Frontal cortex (tissue), 4 donors: ENCODE results near the gene ZNF69. TPM values are rescaled to one million over a fixed set of nuclear protein-coding genes. Genes with fewer than 3 reads are reported as not detected.
A peak's percentile ranks its signal among the peaks of the same experiment; 100 is the strongest.
"Not testable (repeated sequence)": the region's sequence is repeated elsewhere in the genome, so short reads cannot be mapped to it uniquely, and the experiment has no call there.

Experiments used
- DNase-seq, 2 donors: peaks; one replicate each; pipeline ENCODE4 v3.0.0; 2012; ENCODE audit warnings: low spot score in 2 of 2
- FAIRE-seq: peaks from 2 replicates; lab custom pipeline; 2012; peaks lifted over from hg19 to GRCh38; lab: Jason Lieb, UNC
- total RNA-seq: library from RNA; depleted of rRNA; stranded (reverse); fragments of >200 nt; gene quantifications from one replicate; pipeline ENCODE4 v1.2.3, GENCODE V29; 2014
- donor health status: control.
- donor health status: control.
- donor health status: control.

ZNF69 gene
- total RNA-seq, 1 donor from 2014 or later, result 17.9 TPM

DNA sequence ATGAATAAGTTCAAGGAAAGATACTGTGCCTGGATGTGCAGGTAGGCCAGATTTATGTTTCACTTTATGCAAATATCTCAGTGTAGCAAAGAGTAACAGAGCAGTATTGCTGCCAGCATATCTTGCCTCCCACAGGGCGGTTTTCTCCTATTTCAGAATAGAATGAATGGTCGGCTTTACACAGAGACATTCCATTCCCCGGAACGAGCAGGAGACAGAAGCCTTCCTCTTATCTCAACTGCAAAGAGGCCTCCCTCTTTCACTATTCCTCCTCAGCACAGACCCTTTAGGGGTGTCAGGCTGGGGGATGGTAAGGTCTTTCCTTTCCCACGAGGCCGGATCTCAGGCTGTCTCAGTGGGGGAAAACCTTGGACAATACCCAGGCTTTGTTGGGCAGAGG is 2.3 kb downstream of the ZNF69 start:
- not testable (repeated sequence) for FAIRE-seq, DNase-seq

DNA sequence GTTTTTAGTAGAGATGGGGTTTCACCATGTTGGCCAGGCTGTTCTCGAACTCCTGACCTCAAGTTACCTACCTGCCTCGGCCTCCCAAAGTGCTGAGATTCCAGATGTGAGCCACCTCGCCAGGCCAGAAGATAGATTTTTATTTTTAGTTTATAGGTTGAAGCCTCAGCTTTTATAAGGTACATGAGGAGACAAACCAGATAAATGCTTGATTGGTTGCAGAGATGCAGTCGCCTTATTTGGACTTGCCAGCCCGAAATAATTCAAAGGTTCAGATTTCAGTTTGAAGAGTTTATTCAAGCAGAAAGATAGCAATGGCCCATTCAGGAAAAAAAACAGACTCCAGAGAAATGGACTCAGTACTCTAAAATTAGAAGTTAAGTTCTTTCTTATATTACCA is 3.1 kb downstream of the ZNF69 start:
- no peak for FAIRE-seq
- DNase-seq, result no peak

DNA sequence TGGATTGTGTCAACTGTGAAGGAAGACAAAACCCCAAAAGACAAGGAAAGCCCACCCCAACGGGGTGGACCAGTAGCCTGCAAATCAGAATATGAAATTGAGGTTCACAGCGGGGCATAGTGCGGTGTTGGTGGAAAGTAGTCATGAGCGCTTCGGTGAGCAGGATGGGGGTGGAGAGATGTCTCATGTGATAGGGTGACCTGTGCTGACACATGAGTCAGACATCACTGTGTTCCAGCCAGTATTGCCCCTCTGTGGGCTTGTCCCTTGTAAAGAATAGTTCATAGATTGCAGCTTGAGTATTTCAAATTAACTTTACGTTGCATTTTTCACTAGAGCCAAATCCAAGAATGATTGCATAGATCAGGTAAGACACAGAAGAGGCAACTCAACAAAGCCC is 7.3 kb downstream of the ZNF69 start:
- no peak for DNase-seq
- FAIRE-seq, result no peak

DNA sequence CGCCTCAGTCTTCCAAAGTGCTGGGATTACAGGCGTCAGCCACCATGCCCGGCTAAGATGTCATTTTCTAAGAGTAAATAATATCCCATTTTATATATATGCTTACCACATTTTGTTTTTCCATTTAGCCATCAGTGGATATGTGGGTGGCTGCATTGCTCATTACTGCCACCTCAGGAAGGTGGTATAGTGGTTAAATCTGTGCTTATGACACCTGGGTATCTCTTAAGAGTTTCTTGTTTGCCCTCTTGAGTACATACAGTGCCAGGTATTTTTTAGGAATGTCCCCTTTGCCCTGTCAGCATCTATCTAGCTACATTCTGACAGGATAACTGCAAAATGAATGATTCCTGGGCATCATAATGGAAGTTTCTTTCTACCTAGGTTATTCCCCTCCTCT is 14.6 kb downstream of the ZNF69 start:
- FAIRE-seq, result no peak
- DNase-seq, result no peak

DNA sequence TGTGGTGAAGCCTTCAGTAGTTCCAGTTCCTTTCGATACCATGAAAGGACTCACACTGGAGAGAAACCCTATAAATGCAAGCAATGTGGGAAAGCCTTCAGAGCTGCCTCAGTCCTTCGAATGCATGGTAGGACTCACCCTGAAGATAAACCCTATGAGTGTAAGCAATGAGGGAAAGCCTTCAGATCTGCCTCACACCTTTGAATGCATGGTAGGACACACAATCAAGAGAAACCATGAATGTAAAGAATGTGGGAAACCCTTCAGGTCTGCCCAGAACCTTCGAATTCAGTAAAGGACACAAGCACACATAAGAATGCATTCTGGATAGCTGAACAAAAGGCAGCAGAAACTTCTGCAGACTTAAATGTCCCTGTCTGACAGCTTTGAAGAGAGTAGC is 18.3 kb downstream of the ZNF69 start:
- FAIRE-seq (no peak), DNase-seq (no peak)

DNA sequence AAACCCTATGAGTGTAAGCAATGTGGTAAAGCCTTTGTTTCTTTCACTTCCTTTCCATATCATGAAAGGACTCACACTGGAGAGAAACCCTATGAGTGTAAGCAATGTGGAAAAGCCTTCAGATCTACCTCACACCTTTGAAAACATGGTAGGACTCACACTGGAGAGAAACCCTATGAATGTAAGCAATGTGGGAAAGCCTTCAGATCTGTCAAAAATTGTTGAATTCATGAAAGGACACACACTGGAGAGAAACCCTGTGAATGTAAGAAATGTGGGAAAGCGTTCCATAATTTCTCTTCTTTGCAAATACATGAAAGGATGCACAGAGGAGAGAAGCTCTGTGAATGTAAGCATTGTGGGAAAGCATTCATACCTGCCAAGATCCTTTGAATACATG is 24.4 kb downstream of the ZNF69 start:
- FAIRE-seq, DNase-seq: not testable (repeated sequence)

DNA sequence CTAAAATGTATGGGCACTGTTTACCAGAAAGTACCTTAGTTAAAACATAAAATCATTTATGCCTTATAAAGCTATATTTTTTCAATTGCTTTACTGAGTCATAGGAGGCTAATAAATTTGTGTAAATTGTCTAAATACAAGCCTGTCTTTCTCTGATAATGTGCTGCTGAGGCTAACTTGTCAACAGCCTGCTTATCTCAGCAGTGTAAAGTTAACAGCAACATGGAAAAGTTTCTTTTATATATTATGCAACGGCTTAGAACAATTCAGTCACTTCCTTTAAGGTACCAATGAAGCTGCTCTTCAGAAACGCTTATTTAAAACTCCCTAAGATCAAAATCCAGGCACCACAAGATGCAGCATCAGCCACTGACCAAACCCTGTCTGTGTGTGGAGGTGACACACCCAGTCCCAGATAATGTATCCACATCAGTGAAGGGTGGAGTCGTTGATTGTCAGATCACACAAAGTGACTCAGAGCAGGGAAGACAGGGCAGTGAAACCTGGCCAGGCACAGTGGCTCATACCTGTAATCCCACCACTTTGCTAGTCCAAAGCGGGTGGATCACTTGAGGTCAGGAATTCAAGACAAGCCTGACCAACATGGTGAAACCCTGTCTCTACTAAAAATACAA is 27.0 kb downstream of the ZNF69 start:
- DNase-seq, FAIRE-seq: not testable (repeated sequence)

DNA sequence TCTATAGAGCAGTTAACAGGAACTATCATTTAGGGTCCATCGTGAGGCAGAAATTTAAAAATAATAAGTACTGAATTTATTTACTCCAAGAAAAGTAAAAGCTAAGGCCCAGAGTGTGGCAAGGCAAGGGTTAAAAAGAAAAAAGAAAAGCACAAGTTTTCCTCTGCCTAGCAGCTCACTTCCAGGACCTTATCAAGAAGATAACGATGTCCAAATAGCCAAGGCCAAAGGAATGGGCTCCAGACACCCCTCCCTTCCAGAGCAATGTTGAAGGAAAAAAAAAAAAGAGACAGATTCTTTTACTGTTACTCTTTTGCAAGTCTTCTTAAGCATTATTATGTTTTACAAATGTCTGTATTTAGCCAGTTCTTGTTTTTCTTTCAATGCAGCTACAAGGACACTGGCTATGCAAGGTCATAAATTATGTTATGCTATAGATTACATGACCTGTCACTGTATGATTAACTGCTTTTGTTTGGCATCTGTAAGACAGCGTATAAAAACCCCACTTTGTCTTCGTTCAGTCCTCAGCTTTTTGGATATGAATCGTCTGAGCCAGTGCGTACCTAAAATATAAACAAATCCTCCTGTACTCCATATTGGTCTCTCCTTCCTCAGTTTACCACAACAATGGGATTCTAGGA is 34.4 kb downstream of the ZNF69 start:
- no peak for FAIRE-seq

DNA sequence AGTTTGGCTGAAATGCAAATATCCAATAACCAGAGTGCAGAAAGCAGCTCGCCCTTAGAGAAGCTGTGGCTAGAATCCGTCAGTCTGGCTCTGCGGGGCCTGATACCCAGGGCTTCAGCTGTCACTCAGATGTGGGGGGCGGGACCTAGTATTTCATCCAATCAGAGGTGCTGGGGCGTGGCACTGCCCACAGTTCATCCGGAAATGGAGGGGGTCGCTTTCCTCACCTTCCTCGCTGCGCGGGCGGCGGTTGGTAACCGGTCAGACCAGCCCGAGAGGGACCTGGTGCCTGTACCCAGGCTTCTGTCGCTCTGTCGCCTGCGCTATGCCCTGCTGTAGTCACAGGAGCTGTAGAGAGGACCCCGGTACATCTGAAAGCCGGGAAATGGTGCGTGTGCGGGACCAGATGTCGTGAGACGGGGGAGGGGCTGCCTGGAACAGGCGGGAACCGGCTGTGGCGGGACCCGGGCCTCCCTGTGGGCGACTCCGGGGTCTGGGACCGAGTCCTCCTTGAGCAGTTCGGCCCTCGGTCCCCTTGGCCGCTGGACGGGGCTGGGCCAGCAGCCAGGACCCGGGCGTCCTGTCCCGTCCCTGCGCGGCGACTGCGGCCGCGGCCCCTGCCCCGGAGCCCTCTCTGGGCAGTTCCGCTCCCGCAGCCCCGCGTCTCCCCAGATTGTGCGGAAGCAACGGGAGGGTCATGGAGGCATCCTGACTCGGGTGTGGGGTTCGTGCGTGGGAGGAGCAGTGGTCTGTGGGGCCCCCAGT is 37.5 kb downstream of the ZNF69 start, which contains the start of gene ZNF700:
TSS of gene ZNF700 (plus strand) at position 222 of the 765 bp plus-strand sequence. CDS start at position 326, 104 bp downstream.
- DNase-seq (peak; percentile 90 to 93), FAIRE-seq (no peak)

More for the DNA sequence above, 34.4 kb downstream of the ZNF69 start:
- DNase-seq, result no peak

DNA sequence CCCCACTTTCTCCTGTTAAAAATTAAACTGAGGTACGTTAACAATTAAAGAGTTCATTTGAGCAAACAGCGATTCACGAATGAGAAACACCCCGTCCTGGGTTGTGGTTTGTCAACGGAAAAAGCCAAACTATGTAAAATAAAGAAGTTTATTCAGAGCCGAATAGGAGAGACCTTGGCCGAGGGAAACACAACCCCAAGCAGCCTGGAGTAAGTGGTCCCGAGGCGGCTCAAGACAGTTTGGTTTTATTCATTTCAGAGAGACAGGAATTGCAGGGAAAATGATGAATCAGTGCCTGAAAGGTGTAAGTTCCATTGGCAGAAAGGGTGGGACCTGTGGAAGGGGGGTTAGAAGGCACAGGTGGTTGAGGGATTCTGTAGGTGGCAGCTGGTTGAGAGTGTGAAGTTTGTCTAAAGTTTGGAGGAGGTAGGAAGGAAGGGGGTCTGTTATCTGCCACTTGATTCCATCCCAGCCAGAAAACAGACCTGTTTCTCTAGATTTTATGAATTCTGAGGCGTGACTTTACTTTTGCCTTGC is 38.1 kb downstream of the ZNF69 start:
- not testable (repeated sequence) for FAIRE-seq, DNase-seq

DNA sequence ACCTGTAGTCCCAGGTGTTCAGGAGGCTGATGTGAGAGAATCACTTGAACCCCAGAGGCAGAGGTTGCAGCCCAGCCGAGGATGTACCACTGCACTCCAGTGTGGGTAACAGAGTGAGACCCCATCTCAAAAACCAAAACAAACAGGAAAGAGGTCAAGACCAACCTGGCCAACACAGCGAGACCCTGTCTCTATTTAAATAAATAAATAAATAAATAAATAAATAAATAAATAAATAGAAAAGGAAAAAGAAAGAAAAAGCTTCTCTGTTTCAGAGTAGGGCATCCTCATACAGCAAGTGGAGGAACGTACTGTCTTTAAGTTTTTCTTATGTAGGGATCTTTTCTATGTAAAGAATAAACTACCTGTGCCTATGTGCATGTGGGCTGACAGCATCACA is 39.6 kb downstream of the ZNF69 start:
- no peak for FAIRE-seq
- no peak for DNase-seq

DNA sequence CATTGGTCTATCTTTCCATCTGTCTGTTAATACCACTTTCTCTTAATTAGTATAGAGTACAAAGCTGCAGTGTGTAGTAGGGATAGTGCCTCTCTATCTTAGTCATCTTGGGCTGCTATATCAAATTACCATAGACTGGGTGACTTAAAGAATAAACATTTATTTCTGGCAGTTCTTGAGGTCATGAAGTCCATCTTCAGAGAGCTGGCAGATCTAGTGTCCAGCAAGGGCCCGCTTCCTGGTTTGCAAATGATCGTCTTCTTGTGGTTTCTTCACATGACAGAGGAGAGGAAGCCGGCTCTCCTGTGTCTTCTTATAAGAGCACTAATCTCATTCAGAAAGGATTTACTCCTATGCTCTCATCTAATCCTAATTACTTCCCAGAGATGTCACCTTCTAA is 43.5 kb downstream of the ZNF69 start:
- FAIRE-seq, result no peak

DNA sequence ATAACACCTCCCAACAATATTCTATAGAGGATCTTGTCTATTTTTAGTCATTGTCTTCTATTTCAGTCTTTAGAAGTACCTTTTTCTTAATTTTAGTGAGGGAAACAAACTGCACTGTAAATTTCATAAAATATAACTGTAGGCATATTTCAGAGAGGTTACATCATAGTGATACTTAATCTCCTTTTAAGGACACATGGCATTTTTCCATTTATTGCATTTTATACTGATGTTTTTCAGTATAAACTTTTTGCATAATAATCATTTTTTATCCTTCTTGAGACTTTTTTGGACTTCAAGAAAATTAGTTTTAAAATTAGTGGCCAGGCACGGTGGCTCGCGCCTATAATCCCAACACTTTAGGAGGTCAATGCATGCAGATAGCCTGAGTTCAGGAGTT is 43.9 kb downstream of the ZNF69 start:
- DNase-seq, result no peak
- FAIRE-seq, result no peak

More for the DNA sequence above, 43.5 kb downstream of the ZNF69 start:
- no peak for DNase-seq

DNA sequence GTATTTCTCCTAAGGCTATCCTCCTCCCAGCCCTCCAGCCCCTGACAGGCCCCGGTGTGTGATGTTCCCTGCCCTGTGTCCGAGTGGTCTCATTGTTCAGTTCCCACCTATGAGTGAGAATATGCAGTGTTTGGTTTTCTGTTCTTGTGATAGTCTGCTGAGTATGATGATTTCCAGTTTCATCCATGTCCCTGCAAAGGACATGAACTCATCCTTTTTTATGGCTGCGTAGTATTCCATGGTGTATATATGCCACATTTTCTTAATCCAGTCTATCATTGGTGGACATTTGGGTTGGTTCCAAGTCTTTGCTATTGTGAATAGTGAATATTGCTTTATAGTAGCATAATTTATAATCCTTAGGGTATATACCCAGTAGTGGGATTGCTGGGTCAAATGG is 48.2 kb downstream of the ZNF69 start:
- not testable (repeated sequence) for DNase-seq, FAIRE-seq

DNA sequence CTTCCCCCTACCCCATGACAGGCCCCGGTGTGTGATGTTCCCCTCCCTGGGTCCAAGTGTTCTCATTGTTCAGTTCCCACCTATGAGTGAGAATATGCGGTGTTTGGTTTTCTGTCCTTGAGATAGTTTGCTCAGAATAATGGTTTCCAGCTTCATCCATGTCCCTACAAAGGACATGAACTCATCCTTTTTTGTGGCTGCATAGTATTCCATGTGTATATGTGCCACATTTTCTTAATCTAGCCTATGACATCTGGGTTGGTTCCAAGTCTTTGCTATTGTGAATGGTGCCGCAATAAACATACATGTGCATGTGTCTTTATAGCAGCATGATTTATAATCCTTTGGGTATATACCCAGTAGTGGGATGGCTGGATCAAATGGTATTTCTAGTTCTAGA is 50.8 kb downstream of the ZNF69 start:
- not testable (repeated sequence) for FAIRE-seq, DNase-seq

DNA sequence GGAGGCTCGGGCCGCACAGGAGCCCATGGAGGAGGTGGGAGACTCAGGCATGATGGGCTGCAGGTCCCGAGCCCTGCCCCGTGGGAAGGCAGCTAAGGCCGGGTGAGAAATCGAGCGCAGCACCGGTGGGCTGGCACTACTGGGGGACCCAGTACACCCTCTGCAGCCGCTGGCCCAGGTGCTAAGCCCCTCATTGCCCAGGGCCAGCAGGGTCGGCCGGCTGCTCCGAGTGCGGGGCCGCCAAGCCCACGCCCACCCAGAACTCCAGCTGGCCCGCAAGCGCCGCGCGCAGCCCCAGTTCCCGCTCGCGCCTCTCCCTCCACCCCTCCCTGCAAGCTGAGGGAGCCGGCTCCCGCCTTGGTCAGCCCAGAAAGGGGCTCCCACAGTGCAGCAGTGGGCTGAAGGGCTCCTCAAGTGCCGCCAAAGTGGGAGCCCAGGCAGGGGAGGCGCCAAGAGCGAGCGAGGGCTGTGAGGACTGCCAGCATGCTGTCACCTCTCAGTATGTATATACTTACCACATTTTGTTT is 53.8 kb downstream of the ZNF69 start:
- DNase-seq, FAIRE-seq: not testable (repeated sequence)

DNA sequence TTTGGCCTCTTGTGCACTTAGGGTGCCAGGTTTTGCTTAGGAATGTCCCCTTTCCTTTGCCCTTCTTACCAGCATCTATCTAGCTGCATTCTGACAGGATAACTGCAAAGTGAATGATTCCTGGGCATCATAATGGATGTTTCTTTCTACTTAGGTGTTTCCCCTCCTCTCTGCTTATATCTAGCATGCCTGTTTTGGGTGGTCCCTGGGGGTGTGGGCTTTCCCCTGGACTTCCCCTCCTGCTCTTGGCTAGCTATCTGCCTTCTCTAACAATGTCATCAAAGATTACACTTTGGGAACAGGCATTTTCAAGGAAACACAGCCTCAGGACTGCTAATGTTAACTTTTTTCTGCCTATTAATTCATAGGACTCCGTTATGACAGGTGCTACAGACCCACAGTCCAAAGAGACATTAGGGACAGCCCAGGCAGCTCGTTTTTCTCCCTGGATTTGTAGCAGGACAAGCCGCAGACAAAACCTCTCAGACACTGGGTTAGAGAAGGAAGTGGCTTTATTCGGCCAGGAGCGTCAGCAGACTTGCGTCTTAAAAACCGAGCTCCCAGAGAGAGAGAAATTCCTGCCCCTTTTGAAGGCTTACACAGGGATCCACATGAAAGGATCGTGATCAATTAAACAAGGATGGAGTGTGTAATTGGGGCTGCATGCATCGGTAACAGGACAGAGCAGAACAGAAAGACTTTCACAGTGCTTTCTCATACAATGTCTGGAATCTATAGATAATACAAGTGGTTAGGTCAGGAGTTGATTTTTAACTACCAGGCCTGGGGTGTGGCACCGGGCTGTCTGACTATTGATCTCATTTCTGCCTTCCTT is 54.6 kb downstream of the ZNF69 start:
- FAIRE-seq (no peak), DNase-seq (no peak)

DNA sequence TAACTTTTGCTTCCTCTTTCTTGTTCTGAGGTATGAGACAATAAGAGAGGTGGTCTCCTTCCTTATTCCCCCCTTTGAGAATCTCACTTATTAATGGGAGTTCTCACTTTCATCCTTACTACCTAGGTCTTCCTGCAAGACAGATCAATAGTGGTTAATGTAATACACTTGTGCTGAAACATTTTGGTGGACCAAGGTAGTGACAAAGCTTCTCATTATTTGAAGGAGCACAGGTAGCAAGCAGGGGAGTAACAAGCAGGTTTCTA is 55.2 kb downstream of the ZNF69 start:
- no peak for FAIRE-seq
- no peak for DNase-seq

DNA sequence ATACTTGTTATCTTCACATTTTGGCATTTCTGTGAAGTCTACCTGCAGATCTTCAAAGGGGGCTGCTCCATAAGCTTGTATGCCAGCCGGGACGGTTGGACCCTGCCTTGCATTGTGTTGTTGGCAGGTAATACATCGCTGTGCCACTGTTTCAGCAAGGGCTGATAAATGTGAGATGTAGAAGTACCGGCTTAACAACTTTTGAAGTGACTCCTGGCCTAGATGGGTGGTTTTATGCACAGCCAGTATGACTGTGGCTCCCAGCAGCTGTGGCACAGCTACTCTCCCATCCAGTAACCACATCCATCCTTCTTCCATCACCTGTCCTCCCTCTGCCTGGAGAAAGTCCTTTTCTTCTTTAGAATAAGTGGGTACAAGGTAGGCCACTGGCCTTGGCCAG is 57.1 kb downstream of the ZNF69 start:
- no peak for DNase-seq
- FAIRE-seq, result no peak

DNA sequence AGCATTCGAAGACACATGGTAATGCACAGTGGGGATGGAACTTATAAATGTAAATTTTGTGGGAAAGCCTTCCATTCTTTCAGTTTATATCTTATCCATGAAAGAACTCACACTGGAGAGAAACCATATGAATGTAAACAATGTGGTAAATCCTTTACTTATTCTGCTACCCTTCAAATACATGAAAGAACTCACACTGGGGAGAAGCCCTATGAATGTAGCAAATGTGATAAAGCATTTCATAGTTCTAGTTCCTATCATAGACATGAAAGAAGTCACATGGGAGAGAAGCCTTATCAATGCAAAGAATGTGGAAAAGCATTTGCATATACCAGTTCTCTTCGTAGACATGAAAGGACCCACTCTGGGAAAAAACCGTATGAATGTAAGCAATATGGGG is 61.1 kb downstream of the ZNF69 start:
- FAIRE-seq, result no peak
- no peak for DNase-seq
